GM21381 (cell line): Measurements from ENCODE around the gene TNFAIP8L3.

Experiments used
- ATAC-seq: cut with Tn5 transposase; IDR thresholded peaks from one replicate; pipeline ENCODE4 v1.9.1; 2021; ENCODE audit warnings: mild to moderate bottlenecking, moderate library complexity; ENCODE audit not compliant: unreplicated experiment

Gene TNFAIP8L3

DNA sequence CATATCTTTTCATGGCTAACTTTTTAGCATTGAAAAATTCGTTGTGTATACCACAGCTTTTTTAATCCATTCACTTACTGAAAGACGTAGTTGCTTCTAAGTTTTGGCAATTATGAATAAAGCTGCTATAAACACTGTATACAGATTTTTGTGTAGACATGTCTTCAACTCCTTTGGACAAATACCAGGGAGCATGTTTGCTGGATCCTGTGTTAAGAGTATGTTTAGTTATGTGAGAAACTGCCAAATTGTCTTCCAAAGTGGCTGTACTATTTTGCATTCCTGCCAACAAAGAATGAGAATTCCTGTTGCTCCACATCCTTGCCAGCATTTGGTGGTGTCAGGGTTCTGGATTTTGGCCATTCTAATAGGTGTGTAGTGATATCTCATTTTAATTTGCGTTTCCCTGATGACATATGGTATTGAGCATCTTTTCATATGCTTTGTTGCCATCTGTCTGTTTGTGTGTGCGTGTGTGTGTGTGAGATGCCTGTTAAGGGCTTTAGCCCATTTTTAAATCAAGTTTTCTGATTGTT lies 87.5 kb downstream of the TNFAIP8L3 start:
- ATAC-seq, result no peak
